K562 (cell line): ENCODE results near the gene TXNRD1. TPM values are rescaled to one million over a fixed set of nuclear protein-coding genes. Genes with fewer than 3 reads are reported as not detected.

ENCODE experiments used
- ARHGAP35 ChIP-seq: fragments of 450-650 bp; IDR thresholded peaks from 2 replicates; pipeline ENCODE4 v1.6.1; 2018; ENCODE audit not compliant: partially characterized antibody
- CREB3 ChIP-seq: fragments of 450-650 bp; conservative IDR thresholded peaks from 2 replicates; pipeline ENCODE4 v1.6.1; 2016; ENCODE audit warnings: missing genetic modification characterization, low read depth, mild to moderate bottlenecking, missing compliant biosample characterization, moderate library complexity
- EWSR1 ChIP-seq: fragments of 450-650 bp; IDR thresholded peaks from 2 replicates; pipeline ENCODE4 v1.6.1; 2018; ENCODE audit warnings: borderline replicate concordance, mild to moderate bottlenecking, low read depth, moderate library complexity; ENCODE audit not compliant: partially characterized antibody
- GABPA ChIP-seq: fragments of 200-800 bp; sonication (Bioruptor generic); conservative IDR thresholded peaks from 2 replicates; pipeline ENCODE4 v1.6.1; 2016; ENCODE audit warnings: low read depth, missing genetic modification characterization, missing compliant biosample characterization
- MAX ChIP-seq: sonication (generic); formaldehyde crosslinking; IDR thresholded peaks from 2 replicates; pipeline ENCODE4 v1.9.0; 2022; ENCODE audit warnings: mild to moderate bottlenecking, missing genetic modification reagents
- MCM3 ChIP-seq: fragments of 450-650 bp; IDR thresholded peaks from 2 replicates; pipeline ENCODE4 v1.6.1; 2016
- MTA2 ChIP-seq: fragments of 450-650 bp; IDR thresholded peaks from 2 replicates; pipeline ENCODE4 v1.6.1; 2016; ENCODE audit warnings: low read depth
- NR2C2 ChIP-seq, 2 experiments: fragments of 200-800 bp in 1 of 2; sonication (Bioruptor generic) in 1 of 2; sonication (generic) in 1 of 2; formaldehyde crosslinking in 1 of 2; IDR thresholded peaks; 2 replicates each; pipeline versions ENCODE4 v1.6.1 to v1.8.0; 2016 to 2022; ENCODE audit warnings: mild to moderate bottlenecking in 1 of 2, missing compliant biosample characterization in 1 of 2, missing genetic modification characterization in 1 of 2, missing genetic modification reagents in 1 of 2
- PRDM10 ChIP-seq: fragments of 450-650 bp; IDR thresholded peaks from 2 replicates; pipeline ENCODE4 v1.6.1; 2018; ENCODE audit not compliant: partially characterized antibody
- RAD21 ChIP-seq, 2 experiments: fragments of 250-450 bp in 1 of 2; fragments of 450-650 bp in 1 of 2; sonication (Bioruptor Pico) in 1 of 2; formaldehyde crosslinking in 1 of 2; IDR thresholded peaks in 1 of 2; conservative IDR thresholded peaks in 1 of 2; 2 replicates each; pipeline versions ENCODE4 v1.4.0 to v1.8.0; 2020 to 2022; ENCODE audit warnings: mild to moderate bottlenecking in 2 of 2, moderate library complexity in 1 of 2
- RBM14 ChIP-seq: fragments of 200-400 bp; formaldehyde crosslinking; IDR thresholded peaks from 2 replicates; pipeline ENCODE4 v1.6.1; 2018; ENCODE audit warnings: low read depth, mild to moderate bottlenecking, low read length, moderate library complexity, borderline replicate concordance; ENCODE audit not compliant: insufficient read depth
- SMAD1 ChIP-seq: fragments of 150-350 bp; IDR thresholded peaks from 2 replicates; pipeline ENCODE4 v1.6.1; 2014; ENCODE audit warnings: low read length, low read depth; ENCODE audit not compliant: partially characterized antibody
- SMARCA5 ChIP-seq: fragments of 450-650 bp; IDR thresholded peaks from 2 replicates; pipeline ENCODE4 v1.6.1; 2016
- STAT5B ChIP-seq: fragments of 250-450 bp; sonication (Bioruptor Pico); IDR thresholded peaks from 2 replicates; pipeline ENCODE4 v1.8.0; 2021; ENCODE audit warnings: mild to moderate bottlenecking, inconsistent platforms
- USF2 ChIP-seq: sonication (generic); formaldehyde crosslinking; IDR thresholded peaks from 2 replicates; pipeline ENCODE4 v1.5.0; 2020; ENCODE audit warnings: missing genetic modification reagents
- YY1 ChIP-seq, 3 experiments: IDR thresholded peaks; 2 replicates each; pipeline ENCODE4 v1.6.1; 2011; ENCODE audit warnings: low read length in 2 of 3, mild to moderate bottlenecking in 2 of 3, moderate library complexity in 2 of 3, borderline replicate concordance in 1 of 3, control low read depth in 1 of 3, low read depth in 1 of 3; ENCODE audit not compliant: insufficient read depth in 3 of 3, insufficient replicate concordance in 2 of 3, control insufficient read depth in 1 of 3, insufficient read length in 1 of 3; ENCODE audit errors: extremely low read depth in 1 of 3
- ZC3H8 ChIP-seq: fragments of 450-650 bp; IDR thresholded peaks from 2 replicates; pipeline ENCODE4 v1.6.1; 2017
- ZNF217 ChIP-seq: sonication (generic); formaldehyde crosslinking; IDR thresholded peaks from 2 replicates; pipeline ENCODE4 v1.8.0; 2022; ENCODE audit warnings: mild to moderate bottlenecking, missing genetic modification reagents
- ZNF3 ChIP-seq: fragments of 250-450 bp; sonication (Bioruptor Pico); IDR thresholded peaks from 2 replicates; pipeline ENCODE4 v1.5.0; 2021; ENCODE audit warnings: mild to moderate bottlenecking, moderate library complexity
- ZNF324 ChIP-seq: fragments of 250-450 bp; sonication (Bioruptor Pico); IDR thresholded peaks from 2 replicates; pipeline ENCODE4 v1.4.0; 2020; ENCODE audit warnings: mild to moderate bottlenecking
- ZNF408 ChIP-seq: fragments of 250-450 bp; sonication (Bioruptor Pico); IDR thresholded peaks from 2 replicates; pipeline ENCODE4 v1.4.0; 2020; ENCODE audit warnings: low read depth, mild to moderate bottlenecking, moderate library complexity
- ZNF583 ChIP-seq: fragments of 250-450 bp; sonication (Bioruptor Pico); IDR thresholded peaks from 2 replicates; pipeline ENCODE4 v1.4.0; 2020
- polyA plus RNA-seq, 8 experiments: library from polyadenylated mRNA; depleted of rRNA in 4 of 8; stranded (reverse) in 5 of 8; unstranded in 3 of 8; fragments of >200 nt; fragmentation: Nextera tagmentation in 2 of 8; fragmentation: Illumina TruSeq in 1 of 8; extraction: Ambion mirVana in 2 of 8; extraction: Trizol in 1 of 8; gene quantifications; 2 replicates each; pipeline versions ENCODE4 v1.2.1 to v1.2.3, GENCODE V29; 2011 to 2014; ENCODE audit warnings: inconsistent platforms in 1 of 8, missing spikeins in 1 of 8
- total RNA-seq, 7 experiments: library from RNA; depleted of rRNA in 6 of 7; stranded (reverse); fragments of >200 nt in 6 of 7; fragmentation: Illumina TruSeq in 2 of 7; extraction: Trizol in 2 of 7; gene quantifications; 2 replicates each; pipeline versions ENCODE4 v1.2.1 to v1.2.3, GENCODE V29; 2011 to 2021; ENCODE audit warnings: low replicate concordance in 1 of 7

The TXNRD1 gene
- total and polyA plus RNA-seq, 9 of the 15 experiments (the other 6 are each of a cell fraction or from before 2014, with no cell fraction given) = 107 to 189 (median 146) TPM

GRCh38 chr12:104377514-104377812, 161.9 kb downstream of the TXNRD1 start (continued):
- TF ChIP-seq RAD21 (CRISPR knock-in tag; conservative IDR thresholded peaks at IDR 0.05 in 1 of 2, IDR thresholded peaks at IDR 0.05 in 1 of 2) = no peak
- TF ChIP-seq SMAD1 = no peak
- no peak for TF ChIP-seq ZNF408 (CRISPR knock-in tag)
- no peak for TF ChIP-seq ZNF3 (CRISPR knock-in tag)
- no peak for TF ChIP-seq CREB3
- TF ChIP-seq RBM14 = no peak
- no peak for TF ChIP-seq ZNF324
- TF ChIP-seq ZC3H8 = no peak
- no peak for TF ChIP-seq MCM3
- TF ChIP-seq ZNF217 (CRISPR knock-in tag) = no peak
- peak in 1 of 3 experiments; percentile 11 for TF ChIP-seq YY1 (IDR thresholded peaks at IDR 0.05; ENCODE audit: borderline replicate concordance in 1 of 3, control insufficient read depth in 1 of 3, extremely low read depth in 1 of 3, insufficient read depth in 3 of 3, insufficient read length in 1 of 3, insufficient replicate concordance in 2 of 3, low read depth in 1 of 3, low read length in 2 of 3)
- TF ChIP-seq MAX (CRISPR knock-in tag) = no peak
- TF ChIP-seq USF2 (CRISPR knock-in tag) = no peak
- TF ChIP-seq STAT5B (CRISPR knock-in tag) = no peak
- TF ChIP-seq ARHGAP35 = no peak
- TF ChIP-seq ZNF583 (CRISPR knock-in tag) = no peak
- TF ChIP-seq GABPA = 0 out of 2 replicates have a peak, but pooled peaks have one; percentile 34
- no peak for TF ChIP-seq SMARCA5
- no peak for TF ChIP-seq PRDM10
- TF ChIP-seq NR2C2 (CRISPR knock-in tag; IDR thresholded peaks at IDR 0.05) = no peak
- TF ChIP-seq NR2C2 (tag; IDR thresholded peaks at IDR 0.05) = peak; percentile 62; the same call in 1 of the 2 replicates
- no peak for TF ChIP-seq MTA2
- TF ChIP-seq EWSR1 = no peak
- TF ChIP-seq, all 486 proteins: peak for 4
